ENCODE data around the gene STAT3. TPM values are rescaled to one million over a fixed set of nuclear protein-coding genes. Genes with fewer than 3 reads are reported as not detected.
"Not testable (repeated sequence)": the region's sequence is repeated elsewhere in the genome, so short reads cannot be mapped to it uniquely, and the experiment has no call there.

The STAT3 gene
- total RNA-seq, 1 donor from 2014 or later = 353 TPM

- DNase-seq (ENCODE audit: low spot score) = no peak
Observed at GRCh38 chr17:42386777-42387657, 1.2 kb downstream of the STAT3 start.

GRCh38 chr17:42381898-42382297 is 6.3 kb downstream of the STAT3 start:
- no peak for DNase-seq (ENCODE audit: low spot score)

GRCh38 chr17:42380935-42381334 is 7.3 kb downstream of the STAT3 start:
- no peak for DNase-seq (ENCODE audit: low spot score)

- DNase-seq (ENCODE audit: low spot score) = no peak
Observed at GRCh38 chr17:42378959-42379594, 9.2 kb downstream of the STAT3 start.

- DNase-seq (ENCODE audit: low spot score) = no peak
Observed at GRCh38 chr17:42378359-42378958, 9.8 kb downstream of the STAT3 start.

GRCh38 chr17:42373896-42374295 is 14.3 kb downstream of the STAT3 start:
- no peak for DNase-seq (ENCODE audit: low spot score)

- no peak for DNase-seq (ENCODE audit: low spot score)
Observed at GRCh38 chr17:42372142-42372541, 16.1 kb downstream of the STAT3 start.

GRCh38 chr17:42368797-42369561 is 19.3 kb downstream of the STAT3 start:
- not testable (repeated sequence) for DNase-seq (ENCODE audit: low spot score)

- not testable (repeated sequence) for DNase-seq (ENCODE audit: low spot score)
Observed at GRCh38 chr17:42368310-42368709, 19.9 kb downstream of the STAT3 start.

- peak; percentile 16 for DNase-seq (ENCODE audit: low spot score)
Observed at GRCh38 chr17:42366176-42367023, 21.8 kb downstream of the STAT3 start.

GRCh38 chr17:42365136-42365535 is 23.1 kb downstream of the STAT3 start:
- DNase-seq (ENCODE audit: low spot score) = no peak

- no peak for DNase-seq (ENCODE audit: low spot score)
Observed at GRCh38 chr17:42363767-42364585, 24.3 kb downstream of the STAT3 start.

GRCh38 chr17:42363231-42363630 is 25.0 kb downstream of the STAT3 start:
- DNase-seq (ENCODE audit: low spot score) = no peak

GRCh38 chr17:42362245-42362961 is 25.8 kb downstream of the STAT3 start:
- no peak for DNase-seq (ENCODE audit: low spot score)

- DNase-seq (ENCODE audit: low spot score) = no peak
Observed at GRCh38 chr17:42361781-42362186, 26.5 kb downstream of the STAT3 start.

- not testable (repeated sequence) for DNase-seq (ENCODE audit: low spot score)
Observed at GRCh38 chr17:42360388-42360787, 27.9 kb downstream of the STAT3 start.

GRCh38 chr17:42359133-42359532 is 29.1 kb downstream of the STAT3 start:
- DNase-seq (ENCODE audit: low spot score) = no peak

GRCh38 chr17:42358434-42358833 is 29.8 kb downstream of the STAT3 start:
- DNase-seq (ENCODE audit: low spot score) = peak; percentile 18

All from mesenteric fat pad (tissue), 1 donor.